K562 (cell line): Measurements from ENCODE around the gene ASIC3. TPM values are rescaled to one million over a fixed set of nuclear protein-coding genes. Genes with fewer than 3 reads are reported as not detected.

Experiments used
- ATAC-seq: fragments of 200-7000 bp; cut with Tn5 transposase; 3 replicates; pipeline ENCODE4 v1.9.1; 2020; ENCODE audit warnings: moderate library complexity
- BruUV-seq: library from RNA; stranded (reverse); fragments of 400-500 nt; replicated peaks from 2 replicates; lab custom pipeline; 2021; lab: Mats Ljungman, UMichigan
- CTCF ChIA-PET: fragments of 300-600 bp; formaldehyde crosslinking; extraction: SDS; loops from one replicate; lab custom pipeline; 2021; ENCODE audit warnings: low intra/inter-chr PET ratio; lab: Yijun Ruan, JAX
- POLR2A ChIA-PET: fragments of 300-600, 350-650 bp; sonication (Branson Sonifier 250); formaldehyde crosslinking; extraction: SDS; loops from one replicate; lab custom pipeline; 2021; ENCODE audit warnings: antibody characterized with exemption, inconsistent platforms; lab: Yijun Ruan, JAX
- DNase-seq, 4 experiments: peaks; one replicate each; pipeline versions ENCODE4 v3.0.0 to v3.0.0-alpha.2; 2011 to 2018; ENCODE audit warnings: low spot score in 3 of 4, mixed read lengths in 3 of 4; ENCODE audit errors: extremely low read depth in 1 of 4
- FAIRE-seq: peaks from 2 replicates; lab custom pipeline; 2011; peaks lifted over from hg19 to GRCh38; lab: Jason Lieb, UNC
- H2AFZ ChIP-seq: 2 replicates; pipeline ENCODE4 v1.6.0; 2011; ENCODE audit warnings: low read depth, low read length, control low read depth, inconsistent platforms
- H3K27ac ChIP-seq: fragments of 200-600 bp; 3 replicates; pipeline ENCODE4 v1.8.0; 2011; ENCODE audit warnings: low read depth, mild to moderate bottlenecking, control low read depth, inconsistent platforms, low read length, moderate library complexity, mixed read lengths; ENCODE audit errors: extremely low read depth
- H3K27me3 ChIP-seq, 2 experiments: fragments of 300-600 bp in 1 of 2; 2 replicates in 1 of 2; 3 replicates in 1 of 2; pipeline versions ENCODE4 v1.6.0 to v1.8.0; 2011; ENCODE audit warnings: inconsistent platforms in 2 of 2, low read length in 2 of 2, mild to moderate bottlenecking in 1 of 2, mixed read lengths in 1 of 2, moderate library complexity in 1 of 2; ENCODE audit not compliant: control insufficient read depth in 2 of 2, insufficient read depth in 2 of 2
- H3K36me3 ChIP-seq: fragments of 300-600 bp; 3 replicates; pipeline ENCODE4 v1.8.0; 2011; ENCODE audit warnings: mild to moderate bottlenecking, low read length, inconsistent platforms; ENCODE audit not compliant: control insufficient read depth, insufficient read depth
- H3K4me1 ChIP-seq, 2 experiments: fragments of 200-600 bp in 1 of 2; replicated peaks in 1 of 2; 2 replicates in 1 of 2; 3 replicates in 1 of 2; pipeline versions ENCODE4 v1.5.1 to v1.8.0; 2011; ENCODE audit warnings: inconsistent platforms in 2 of 2, low read length in 2 of 2, mild to moderate bottlenecking in 1 of 2, mixed read lengths in 1 of 2, moderate library complexity in 1 of 2; ENCODE audit not compliant: control insufficient read depth in 2 of 2, insufficient read depth in 2 of 2
- H3K4me2 ChIP-seq: 2 replicates; pipeline ENCODE4 v1.6.1; 2011; ENCODE audit warnings: low read length, control low read depth, inconsistent platforms, mixed read lengths; ENCODE audit not compliant: insufficient read depth
- H3K4me3 ChIP-seq: fragments of 200-600 bp; sonication (generic), shearing (Covaris generic); 2 replicates; pipeline ENCODE4 v1.5.1; 2016; ENCODE audit warnings: control low read depth, inconsistent platforms
- H3K79me2 ChIP-seq: fragments of 200-600 bp; 3 replicates; pipeline ENCODE4 v1.8.0; 2011; ENCODE audit warnings: low read length, inconsistent platforms; ENCODE audit not compliant: control insufficient read depth, insufficient read depth
- H3K9ac ChIP-seq, 2 experiments: 2 replicates each; pipeline versions ENCODE4 v1.6.0 to v1.6.1; 2011; ENCODE audit warnings: low read depth in 2 of 2, low read length in 2 of 2, control low read depth in 1 of 2, inconsistent platforms in 1 of 2, mild to moderate bottlenecking in 1 of 2, mixed read lengths in 1 of 2; ENCODE audit not compliant: insufficient read depth in 1 of 2
- H3K9me1 ChIP-seq: one replicate; pipeline ENCODE4 v1.6.0; 2011; ENCODE audit warnings: inconsistent platforms, mild to moderate bottlenecking, low read length, moderate library complexity; ENCODE audit not compliant: control insufficient read depth, insufficient read depth
- H3K9me3 ChIP-seq: replicated peaks from 2 replicates; pipeline ENCODE4 v1.5.1; 2011; ENCODE audit warnings: low read depth, low read length, inconsistent platforms; ENCODE audit not compliant: control insufficient read depth, insufficient read depth
- H4K20me1 ChIP-seq: replicated peaks from 2 replicates; pipeline ENCODE4 v1.6.1; 2011; ENCODE audit warnings: low read length, inconsistent platforms, mixed read lengths; ENCODE audit not compliant: control insufficient read depth, insufficient read depth
- MTA1 ChIP-seq: fragments of 450-650 bp; IDR thresholded peaks from 2 replicates; pipeline ENCODE4 v1.6.1; 2017; ENCODE audit warnings: borderline replicate concordance
- NCOA6 ChIP-seq: fragments of 450-650 bp; IDR thresholded peaks from 2 replicates; pipeline ENCODE4 v1.6.1; 2017; ENCODE audit warnings: mild to moderate bottlenecking
- POLR2G ChIP-seq: fragments of 200-400 bp; formaldehyde crosslinking; IDR thresholded peaks from 2 replicates; pipeline ENCODE4 v1.6.1; 2017; ENCODE audit warnings: low read depth, mild to moderate bottlenecking, antibody characterized with exemption, low read length, moderate library complexity
- THAP12 ChIP-seq: fragments of 250-450 bp; sonication (Bioruptor Pico); IDR thresholded peaks from 2 replicates; pipeline ENCODE4 v1.9.0; 2021; ENCODE audit warnings: mild to moderate bottlenecking, inconsistent platforms
- ZFP91 ChIP-seq: sonication (generic); formaldehyde crosslinking; IDR thresholded peaks from 2 replicates; pipeline ENCODE4 v1.8.0; 2022; ENCODE audit warnings: mild to moderate bottlenecking, missing genetic modification reagents
- ZFX ChIP-seq: sonication (generic); formaldehyde crosslinking; IDR thresholded peaks from 2 replicates; pipeline ENCODE4 v1.8.0; 2022; ENCODE audit warnings: mild to moderate bottlenecking, missing genetic modification reagents, moderate library complexity
- WGBS: fragments of 100-300 bp; shearing (Covaris generic); methylation state at CpG from one replicate; pipeline ENCODE4 v1.1.6; 2016; ENCODE audit warnings: low coverage, mixed read lengths; ENCODE audit not compliant: insufficient coverage; ENCODE audit errors: missing lambda C conversion rate; 5-methylcytosine and 5-hydroxymethylcytosine counted together
- in situ Hi-C: fragments of 300-500 bp; cut with MboI; formaldehyde crosslinking; loops from 4 replicates; pipeline ENCODE4 v1.15.0; 2018; ENCODE audit warnings: inconsistent platforms, mixed read lengths
- intact Hi-C: fragments of 100-400 bp; cut with micrococcal nuclease; formaldehyde crosslinking; loops from 2 replicates; pipeline ENCODE4 v1.14.2; 2022
- polyA plus RNA-seq, 8 experiments: library from polyadenylated mRNA; depleted of rRNA in 4 of 8; stranded (reverse) in 5 of 8; unstranded in 3 of 8; fragments of >200 nt; fragmentation: Nextera tagmentation in 2 of 8; fragmentation: Illumina TruSeq in 1 of 8; extraction: Ambion mirVana in 2 of 8; extraction: Trizol in 1 of 8; gene quantifications; 2 replicates each; pipeline versions ENCODE4 v1.2.1 to v1.2.3, GENCODE V29; 2011 to 2014; ENCODE audit warnings: inconsistent platforms in 1 of 8, missing spikeins in 1 of 8
- total RNA-seq, 7 experiments: library from RNA; depleted of rRNA in 6 of 7; stranded (reverse); fragments of >200 nt in 6 of 7; fragmentation: Illumina TruSeq in 2 of 7; extraction: Trizol in 2 of 7; gene quantifications; 2 replicates each; pipeline versions ENCODE4 v1.2.1 to v1.2.3, GENCODE V29; 2011 to 2021; ENCODE audit warnings: low replicate concordance in 1 of 7

ASIC3 gene
- total and polyA plus RNA-seq, 9 of the 15 experiments (the other 6 are each of a cell fraction or from before 2014, with no cell fraction given) = 0.11 to 5.0 (median 0.87) TPM

GRCh38 chr7:151053751-151054150 is 5.4 kb downstream of the ASIC3 start:
- CTCF ChIA-PET = no interaction called here
- POLR2A ChIA-PET = interaction anchor here (1.1 to 1.9 kb wide), 2 partner anchors 7 to 12 kb away, joined by 4 to 6 read pairs; no protein-coding TSS in a partner anchor
- Histone ChIP-seq H4K20me1 (no peaks in the 10 kb centered on the region; the same call in 1 of the 2 replicates), H3K9ac (peak overlapping the region in 1 of 2 experiments; percentile 47; a peak in 3 of 4 replicates), H3K36me3 (no peaks in the 10 kb centered on the region; the same call in 2 of the 3 replicates), H2AFZ (no peak overlapping the region), H3K79me2 (peaks cover 2% of the 10 kb centered on the region), H3K27me3 (no peaks in the 10 kb centered on the region), H3K27ac (no peak overlapping the region), H3K4me1 (peaks cover 28 to 70% of the 10 kb centered on the region in 2 experiments)
- 93% methylated on average over 8 of the region's 8 CpGs for WGBS
- intact Hi-C loops = no loop called here
- no peak for FAIRE-seq
- in situ Hi-C loops = no loop called here
- no peak for DNase-seq
- no TSS peak for BruUV-seq
- TF ChIP-seq ZFX = 0 out of 2 replicates have a peak, but pooled peaks have one; percentile 26
- no peak for TF ChIP-seq NCOA6
- no peak for TF ChIP-seq MTA1
- TF ChIP-seq POLR2G = 0 out of 2 replicates have a peak, but pooled peaks have one; percentile 13
- TF ChIP-seq, all 486 proteins: peak for 2
- Histone ChIP-seq H3K9me3 (no peaks in the 10 kb centered on the region), H3K4me3 (no peak overlapping the region), H3K4me2 (no peak overlapping the region), H3K9me1 (no peaks in the 10 kb centered on the region)
- no peak for ATAC-seq

GRCh38 chr7:151056283-151056665 is 7.9 kb downstream of the ASIC3 start:
- POLR2A ChIA-PET = interaction anchor here (1.0 to 1.8 kb wide), 3 partner anchors 14 to 22 kb away, joined by 3 to 4 read pairs (median 4); no protein-coding TSS in a partner anchor
- H3K4me2 ChIP-seq = peak overlapping the region; percentile 90
- H3K4me3 ChIP-seq = no peak overlapping the region
- peak overlapping the region; percentile 74 for H2AFZ ChIP-seq
- 29% methylated on average over 6 of the region's 6 CpGs for WGBS
- peak; percentile 70 to 76 (median 73) for DNase-seq
- BruUV-seq = TSS peak; percentile 28
- CTCF ChIA-PET = interaction anchor here (0.6 to 2.9 kb wide), 2 partner anchors 27 to 90 kb away, joined by 3 to 14 read pairs; partner anchors contain the start of gene ABCB8
- H3K4me1 ChIP-seq = peaks cover 43 to 69% of the 10 kb centered on the region in 2 experiments
- in situ Hi-C loops = no loop called here
- peaks cover 10% of the 10 kb centered on the region for H4K20me1 ChIP-seq
- ATAC-seq = peak; percentile 11
- H3K9ac ChIP-seq = peak overlapping the region; percentile 33 to 91; a peak in 2 of 4 replicates
- intact Hi-C loops = no loop called here
- no peaks in the 10 kb centered on the region for H3K9me1 ChIP-seq
- no peaks in the 10 kb centered on the region for H3K9me3 ChIP-seq
- H3K79me2 ChIP-seq = peaks cover 25% of the 10 kb centered on the region
- peak; percentile 87 for FAIRE-seq
- no peaks in the 10 kb centered on the region for H3K27me3 ChIP-seq
- H3K27ac ChIP-seq = peak overlapping the region; percentile 27; the same call in 2 of the 3 replicates
- no peaks in the 10 kb centered on the region; the same call in 2 of the 3 replicates for H3K36me3 ChIP-seq
- TF ChIP-seq THAP12 (CRISPR knock-in tag) (no peak), ZFP91 (CRISPR knock-in tag) (peak; percentile 16; the same call in 1 of the 2 replicates)
